GM13977 (cell line): ENCODE measurements around the gene HRAS.
A peak's percentile ranks its signal among the peaks of the same experiment; 100 is the strongest.

ENCODE experiments used
- DNase-seq: peaks from one replicate; pipeline ENCODE4 v3.0.0; 2012; ENCODE audit warnings: low spot score
- CTCF ChIP-seq: IDR thresholded peaks from 2 replicates; pipeline ENCODE4 v1.5.1; 2012; ENCODE audit warnings: mild to moderate bottlenecking, control low read depth; ENCODE audit not compliant: insufficient read depth; ENCODE audit errors: extremely low read depth, missing control alignments
- in situ Hi-C: fragments of 300-500 bp; cut with MboI; formaldehyde crosslinking; loops from one replicate; pipeline ENCODE4 v1.12.0; 2022; ENCODE audit warnings: low sequenced_read_pairs, low pct_unique_long_range_greater_than_20kb, mixed read lengths, inconsistent platforms; ENCODE audit not compliant: unreplicated experiment

The HRAS gene

DNA sequence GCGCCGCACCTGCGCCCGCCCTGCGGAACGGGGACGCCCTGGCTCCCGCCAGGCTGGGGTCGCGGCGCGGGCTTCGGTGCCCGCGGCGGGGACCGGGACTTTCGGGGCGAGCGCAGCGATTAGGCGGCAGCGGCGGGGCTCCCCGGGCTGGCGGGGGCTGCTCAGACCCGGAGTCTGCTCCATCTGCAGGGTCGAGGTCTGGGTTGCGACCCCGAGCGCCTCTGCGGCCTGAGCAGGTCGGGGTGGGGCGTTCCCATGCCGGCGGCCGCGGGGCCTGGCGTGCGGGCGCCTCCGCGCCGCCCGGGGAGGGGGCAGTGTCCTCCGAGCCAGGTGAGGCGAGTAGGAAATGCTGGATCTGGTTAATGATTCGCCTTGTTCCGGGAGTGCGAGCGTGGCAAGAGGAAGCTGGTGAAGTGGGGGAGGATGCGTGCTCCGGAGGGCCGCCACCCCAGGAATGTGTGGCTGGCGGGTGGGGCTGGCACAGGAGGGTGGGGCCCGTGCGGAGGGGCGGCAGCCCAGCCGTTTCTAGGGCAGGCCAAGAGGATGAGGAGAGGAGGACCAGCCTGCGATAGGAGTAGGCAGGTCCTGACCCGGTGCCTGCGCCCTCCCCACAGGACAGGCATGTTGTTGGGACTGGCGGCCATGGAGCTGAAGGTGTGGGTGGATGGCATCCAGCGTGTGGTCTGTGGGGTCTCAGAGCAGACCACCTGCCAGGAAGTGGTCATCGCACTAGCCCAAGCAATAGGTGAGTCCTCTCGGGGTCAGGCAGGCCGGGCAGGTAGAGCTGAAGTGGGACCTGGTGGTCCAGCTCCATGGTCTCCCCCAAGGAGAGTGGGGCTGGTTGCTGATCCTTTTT, 26.0 kb upstream of the HRAS start:
- no peak for TF ChIP-seq CTCF
- in situ Hi-C loops, result no loop called here
- DNase-seq, result peak; percentile 59

DNA sequence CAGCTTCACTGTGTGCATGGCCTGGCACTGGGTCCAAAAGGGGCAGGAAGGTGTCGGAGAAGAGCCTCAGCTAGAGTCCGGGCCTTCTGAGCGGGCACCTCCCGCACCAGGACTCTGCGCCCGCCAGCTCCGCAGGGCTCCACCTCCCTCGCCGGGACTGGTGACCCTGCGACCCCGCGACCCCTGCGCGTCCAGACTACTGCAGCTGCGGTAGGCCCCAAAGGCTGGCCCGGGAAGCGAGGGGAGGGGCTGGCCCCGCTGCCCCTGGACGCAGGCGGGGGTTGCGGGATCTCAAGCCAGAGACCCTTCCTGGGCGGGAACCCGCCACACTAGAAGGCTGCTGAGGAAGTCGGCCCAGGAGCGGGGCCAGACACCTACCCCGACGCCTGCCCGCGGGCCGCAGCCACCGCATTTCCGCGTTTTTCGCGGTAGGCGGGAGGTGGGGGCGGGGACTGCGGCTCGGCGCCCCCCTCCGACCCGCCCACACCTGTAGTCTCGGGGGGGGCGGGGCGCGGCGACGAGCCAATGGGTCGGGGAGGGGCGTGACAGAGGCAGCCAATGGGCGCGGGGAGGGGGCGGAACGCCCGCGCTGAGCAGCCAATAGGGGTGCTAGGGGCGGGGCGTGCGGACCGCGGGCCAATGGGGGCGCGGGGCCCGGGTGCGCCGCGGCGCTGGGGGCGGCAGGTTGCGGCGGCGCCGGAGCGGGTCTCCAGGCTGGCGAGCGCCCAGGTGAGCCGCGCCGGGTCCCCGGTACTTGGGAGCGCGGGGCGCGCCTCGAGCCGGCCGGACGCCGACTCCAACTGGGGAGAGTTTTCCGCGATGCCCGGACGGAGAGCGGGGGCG, 25.1 kb upstream of the HRAS start, which contains the start of the genes LMNTD2 and RASSF7:
Gene LMNTD2, minus strand, starts transcription at position 434 of the 843 bp plus-strand sequence. Its CDS starts 22 bp downstream, at position 412.
Gene RASSF7, plus strand, starts transcription at position 666 of the 843 bp plus-strand sequence. CDS start 799 bp downstream, outside the sequence.
- in situ Hi-C loops, result no loop called here
- TF ChIP-seq CTCF, result no peak

DNA sequence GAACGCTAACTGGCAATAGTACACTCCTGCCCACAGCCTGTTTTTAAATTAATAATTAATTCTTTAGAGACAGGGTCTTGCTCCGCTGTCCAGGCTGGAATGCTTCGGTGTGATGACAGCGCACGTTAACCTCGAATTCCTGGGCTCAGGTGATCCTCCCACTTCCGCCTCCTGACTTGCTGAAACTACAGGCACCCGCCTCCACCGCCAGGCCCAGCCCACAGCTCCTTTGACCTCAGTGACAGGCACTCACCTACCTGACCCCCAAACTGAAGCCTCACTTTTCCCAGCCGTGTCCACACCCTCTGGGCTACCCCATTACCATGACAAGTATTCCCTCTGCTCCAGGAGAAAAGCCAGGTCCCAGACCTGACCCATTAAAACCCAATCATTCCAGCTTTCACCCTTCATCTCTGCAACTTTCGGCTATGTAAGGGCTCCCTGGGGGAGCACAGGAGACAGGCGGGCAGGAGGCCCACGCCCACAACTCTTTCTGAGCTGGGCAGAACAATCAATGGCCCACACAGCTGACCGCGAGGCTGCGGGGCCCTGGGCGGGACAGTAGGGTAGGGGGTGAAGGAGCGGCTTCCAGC, 24.4 kb upstream of the HRAS start:
- in situ Hi-C loops, result loop anchor here (10.0 kb wide), 1 partner anchor 155 kb away; no protein-coding TSS in a partner anchor
- no peak for TF ChIP-seq CTCF
- no peak for DNase-seq

More for the DNA sequence above, 25.1 kb upstream of the HRAS start, which contains the start of the genes LMNTD2 and RASSF7:
- DNase-seq, result peak; percentile 100

DNA sequence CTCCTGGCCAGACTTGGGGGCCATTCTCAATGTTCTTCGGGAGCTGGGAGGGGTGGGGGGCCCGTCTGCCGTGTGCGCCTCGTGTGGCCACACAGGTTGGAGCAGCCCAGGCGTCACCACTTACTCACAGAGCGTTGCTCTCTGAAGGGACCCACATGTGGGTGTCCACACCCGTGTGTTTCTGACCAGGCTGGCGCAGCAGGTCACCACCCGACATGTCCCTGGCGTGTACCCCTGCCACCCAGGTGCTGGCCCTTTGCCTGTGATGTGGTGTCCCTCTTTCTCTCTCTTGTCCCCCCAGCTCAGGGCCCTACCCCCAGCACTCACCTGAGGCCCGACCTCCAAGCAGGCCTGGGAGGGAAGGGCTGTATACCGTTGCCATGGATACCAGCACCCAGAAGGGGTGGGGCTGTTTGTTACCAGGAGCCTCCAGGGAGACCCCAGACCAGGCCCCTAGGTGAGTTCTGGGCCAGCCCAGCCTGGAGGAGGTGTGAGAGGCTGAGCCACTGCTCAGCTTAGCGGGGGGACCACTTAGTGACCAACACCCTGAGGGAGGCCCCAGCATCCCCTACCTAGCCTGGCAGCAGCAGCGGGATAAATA, 23.7 kb upstream of the HRAS start:
- in situ Hi-C loops, result loop anchor here (10.0 kb wide), 1 partner anchor 156 kb away; no protein-coding TSS in a partner anchor
- no peak for TF ChIP-seq CTCF
- DNase-seq, result no peak

GRCh38 chr11:558503-558902, 23.1 kb upstream of the HRAS start:
- no peak for DNase-seq
- in situ Hi-C loops, result loop anchor here (10.0 kb wide), 1 partner anchor 156 kb away; no protein-coding TSS in a partner anchor
- no peak for TF ChIP-seq CTCF
